Activated T-helper 2 cell treated with anti-CD3 and anti-CD28 coated beads, Interferon-gamma antibody, Interleukin-2, Interleukin-4, amounts not matched to agents 10 μg/mL and 5 μg/mL and 100 μg/mL, durations not matched to agents 14 hours and 24 hours and 36 hours (primary cell): ENCODE results near the gene PRR19. TPM values are rescaled to one million over a fixed set of nuclear protein-coding genes. Genes with fewer than 3 reads are reported as not detected.

Experiments used
- DNase-seq: peaks from one replicate; pipeline ENCODE4 v3.0.0; 2021; ENCODE audit warnings: low spot score
- H3K27ac Mint-ChIP-seq: one replicate; pipeline ENCODE4 v1.8.0; 2021; ENCODE audit warnings: mixed read lengths
- H3K27me3 Mint-ChIP-seq: one replicate; pipeline ENCODE4 v1.8.0; 2021; ENCODE audit warnings: low read depth, mixed read lengths
- H3K36me3 Mint-ChIP-seq: one replicate; pipeline ENCODE4 v1.8.0; 2021; ENCODE audit warnings: low read depth, mixed read lengths
- H3K4me1 Mint-ChIP-seq: one replicate; pipeline ENCODE4 v1.8.0; 2021; ENCODE audit warnings: low read depth, mixed read lengths
- H3K4me3 Mint-ChIP-seq: one replicate; pipeline ENCODE4 v1.8.0; 2021; ENCODE audit warnings: low read depth, mild to moderate bottlenecking, moderate library complexity, mixed read lengths
- H3K9me3 Mint-ChIP-seq: one replicate; pipeline ENCODE4 v1.8.0; 2021; ENCODE audit warnings: mixed read lengths
- intact Hi-C: fragments of 100-400 bp; cut with micrococcal nuclease; formaldehyde crosslinking; loops from one replicate; pipeline ENCODE4 v1.15.1; 2023
- total RNA-seq: library from RNA; stranded (reverse); gene quantifications from 2 replicates; pipeline ENCODE4 v1.2.3, GENCODE V29; 2022

The PRR19 gene
- total RNA-seq, 1 donor from 2014 or later: 0.91 TPM

- H3K4me3 Mint-ChIP-seq: no peak overlapping the region
- H3K9me3 Mint-ChIP-seq: no peaks in the 10 kb centered on the region
- no peaks in the 10 kb centered on the region for H3K4me1 Mint-ChIP-seq
- peaks cover 29% of the 10 kb centered on the region for H3K36me3 Mint-ChIP-seq
- no peak overlapping the region for H3K27ac Mint-ChIP-seq
- peak; percentile 80 for DNase-seq
- H3K27me3 Mint-ChIP-seq: no peaks in the 10 kb centered on the region
- intact Hi-C loops: loop anchor here (1.0 to 5.0 kb wide), 3 partner anchors 94 to 188 kb away; partner anchors contain the start of gene POU2F2
Observed at GRCh38 chr19:42295831-42296525, 6.0 kb upstream of the PRR19 start.

- no peak overlapping the region for H3K27ac Mint-ChIP-seq
- H3K36me3 Mint-ChIP-seq: peaks cover 19% of the 10 kb centered on the region
- no peaks in the 10 kb centered on the region for H3K9me3 Mint-ChIP-seq
- no peak overlapping the region for H3K4me3 Mint-ChIP-seq
- H3K27me3 Mint-ChIP-seq: no peaks in the 10 kb centered on the region
- H3K4me1 Mint-ChIP-seq: peaks cover 7% of the 10 kb centered on the region
- DNase-seq: no peak
- intact Hi-C loops: loop anchor here (5.0 kb wide), 2 partner anchors 95 to 165 kb away; partner anchors contain the start of gene POU2F2
Observed at GRCh38 chr19:42297039-42297438, 4.9 kb upstream of the PRR19 start.

- peak overlapping the region; percentile 92 for H3K27ac Mint-ChIP-seq
- H3K27me3 Mint-ChIP-seq: no peaks in the 10 kb centered on the region
- H3K36me3 Mint-ChIP-seq: no peaks in the 10 kb centered on the region
- intact Hi-C loops: loop anchor here (2.0 kb wide), 1 partner anchor 20 kb away; no protein-coding TSS in a partner anchor
- no peaks in the 10 kb centered on the region for H3K9me3 Mint-ChIP-seq
- H3K4me3 Mint-ChIP-seq: peak overlapping the region; percentile 88
- H3K4me1 Mint-ChIP-seq: peaks cover 22% of the 10 kb centered on the region
- no peak for DNase-seq
Observed at GRCh38 chr19:42303101-42303464, 1.2 kb downstream of the PRR19 start.

GRCh38 chr19:42303876-42304275, 1.9 kb downstream of the PRR19 start:
- intact Hi-C loops: loop anchor here (2.0 kb wide), 1 partner anchor 21 kb away; no protein-coding TSS in a partner anchor
- no peaks in the 10 kb centered on the region for H3K27me3 Mint-ChIP-seq
- H3K27ac Mint-ChIP-seq: peak overlapping the region; percentile 92

GRCh38 chr19:42306646-42307045, 4.7 kb downstream of the PRR19 start:
- DNase-seq: no peak
- intact Hi-C loops: no loop called here
- H3K4me3 Mint-ChIP-seq: no peak overlapping the region
- no peaks in the 10 kb centered on the region for H3K9me3 Mint-ChIP-seq
- peaks cover 17% of the 10 kb centered on the region for H3K4me1 Mint-ChIP-seq
- no peaks in the 10 kb centered on the region for H3K36me3 Mint-ChIP-seq
- H3K27me3 Mint-ChIP-seq: peaks cover 3% of the 10 kb centered on the region
- H3K27ac Mint-ChIP-seq: no peak overlapping the region

More at GRCh38 chr19:42303876-42304275, 1.9 kb downstream of the PRR19 start:
- no peaks in the 10 kb centered on the region for H3K9me3 Mint-ChIP-seq
- no peak for DNase-seq
- H3K36me3 Mint-ChIP-seq: no peaks in the 10 kb centered on the region
- peaks cover 22% of the 10 kb centered on the region for H3K4me1 Mint-ChIP-seq
- H3K4me3 Mint-ChIP-seq: peak overlapping the region; percentile 88

- Mint-ChIP-seq H3K4me1 (peaks cover 6% of the 10 kb centered on the region), H3K27ac (no peak overlapping the region), H3K36me3 (no peaks in the 10 kb centered on the region), H3K27me3 (peaks cover 27% of the 10 kb centered on the region), H3K9me3 (no peaks in the 10 kb centered on the region), H3K4me3 (no peak overlapping the region)
- DNase-seq: no peak
- intact Hi-C loops: no loop called here
Observed at GRCh38 chr19:42309686-42310085, 7.8 kb downstream of the PRR19 start.

- Mint-ChIP-seq H3K27me3 (peaks cover 33% of the 10 kb centered on the region), H3K9me3 (no peaks in the 10 kb centered on the region), H3K27ac (no peak overlapping the region), H3K4me1 (peaks cover 6% of the 10 kb centered on the region), H3K4me3 (no peak overlapping the region), H3K36me3 (no peaks in the 10 kb centered on the region)
- DNase-seq: no peak
- intact Hi-C loops: no loop called here
Observed at GRCh38 chr19:42311657-42312056, 9.7 kb downstream of the PRR19 start.

- DNase-seq: no peak
- intact Hi-C loops: no loop called here
- Mint-ChIP-seq H3K4me1 (peaks cover 10% of the 10 kb centered on the region), H3K36me3 (no peaks in the 10 kb centered on the region), H3K9me3 (no peaks in the 10 kb centered on the region), H3K27me3 (peaks cover 36% of the 10 kb centered on the region), H3K4me3 (peak overlapping the region; percentile 67), H3K27ac (no peak overlapping the region)
Observed at GRCh38 chr19:42312370-42312769, 10.4 kb downstream of the PRR19 start.

GRCh38 chr19:42313096-42313839, 11.3 kb downstream of the PRR19 start, which contains the start of gene TMEM145:
Gene TMEM145, plus strand, starts transcription at chr19:42313309. Its CDS starts 68 bp downstream, at chr19:42313377.
- Mint-ChIP-seq H3K27ac (no peak within 1 kb of the TSS), H3K9me3 (no peaks in the 10 kb centered on the region), H3K4me3 (peak within 1 kb of the TSS; percentile 67), H3K36me3 (no peaks in the 10 kb centered on the region), H3K27me3 (peaks cover 36% of the 10 kb centered on the region), H3K4me1 (peaks cover 10% of the 10 kb centered on the region)
- peak; percentile 26 for DNase-seq
- intact Hi-C loops: loop anchor here (1.0 kb wide), 1 partner anchor 12 kb away; the partner anchor contains the start of gene MEGF8

GRCh38 chr19:42313840-42314755, 12.2 kb downstream of the PRR19 start:
- Mint-ChIP-seq H3K27ac (no peak overlapping the region), H3K4me3 (peak overlapping the region; percentile 45), H3K36me3 (no peaks in the 10 kb centered on the region), H3K4me1 (peaks cover 10% of the 10 kb centered on the region), H3K27me3 (peaks cover 36% of the 10 kb centered on the region), H3K9me3 (no peaks in the 10 kb centered on the region)
- intact Hi-C loops: loop anchor here (1.0 kb wide), 1 partner anchor 11 kb away; the partner anchor contains the start of gene MEGF8
- no peak for DNase-seq

GRCh38 chr19:42315024-42315423, 13.1 kb downstream of the PRR19 start:
- no peak for DNase-seq

More at GRCh38 chr19:42315024-42315423, 13.1 kb downstream of the PRR19 start:
- no peak overlapping the region for H3K27ac Mint-ChIP-seq
- H3K4me1 Mint-ChIP-seq: peaks cover 10% of the 10 kb centered on the region
- peaks cover 37% of the 10 kb centered on the region for H3K27me3 Mint-ChIP-seq
- H3K4me3 Mint-ChIP-seq: no peak overlapping the region
- no peaks in the 10 kb centered on the region for H3K36me3 Mint-ChIP-seq
- H3K9me3 Mint-ChIP-seq: no peaks in the 10 kb centered on the region
- intact Hi-C loops: no loop called here
